HG02938 (cell line): Measurements from ENCODE around the gene SEMA3A.
A peak's percentile ranks its signal among the peaks of the same experiment; 100 is the strongest.

ENCODE experiments used
- ATAC-seq: cut with Tn5 transposase; IDR thresholded peaks from one replicate; pipeline ENCODE4 v1.9.1; 2021; ENCODE audit warnings: mild to moderate bottlenecking, moderate library complexity; ENCODE audit not compliant: unreplicated experiment

SEMA3A gene

DNA sequence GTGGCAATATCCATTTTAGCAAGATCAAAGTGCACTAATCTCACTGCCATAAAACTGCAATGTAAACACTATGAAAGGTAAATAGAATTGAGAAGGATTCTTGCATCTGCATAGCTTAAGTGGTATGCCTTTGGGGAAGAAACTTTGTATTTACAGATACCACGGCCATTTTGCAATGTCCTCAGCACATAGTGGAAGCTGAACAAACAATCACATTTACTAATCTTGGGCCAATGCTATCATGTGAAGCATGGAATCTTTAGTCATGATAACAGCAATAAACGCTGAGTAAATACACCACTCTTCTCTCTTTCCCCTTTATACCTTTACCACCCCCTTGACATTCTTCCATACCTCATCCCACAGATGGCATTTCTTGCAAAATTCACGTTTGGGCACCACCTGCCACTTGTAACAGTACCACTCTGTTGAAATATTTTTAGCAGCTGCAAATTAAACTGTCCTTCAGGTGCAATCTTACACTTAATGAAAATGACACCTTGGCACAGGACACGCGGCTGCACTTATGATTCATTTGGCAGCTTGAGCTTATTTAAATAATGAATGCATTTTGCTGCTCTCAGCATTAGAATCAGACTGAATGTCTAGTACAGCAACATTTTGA lies 171.8 kb downstream of the SEMA3A start:
- no peak for ATAC-seq

DNA sequence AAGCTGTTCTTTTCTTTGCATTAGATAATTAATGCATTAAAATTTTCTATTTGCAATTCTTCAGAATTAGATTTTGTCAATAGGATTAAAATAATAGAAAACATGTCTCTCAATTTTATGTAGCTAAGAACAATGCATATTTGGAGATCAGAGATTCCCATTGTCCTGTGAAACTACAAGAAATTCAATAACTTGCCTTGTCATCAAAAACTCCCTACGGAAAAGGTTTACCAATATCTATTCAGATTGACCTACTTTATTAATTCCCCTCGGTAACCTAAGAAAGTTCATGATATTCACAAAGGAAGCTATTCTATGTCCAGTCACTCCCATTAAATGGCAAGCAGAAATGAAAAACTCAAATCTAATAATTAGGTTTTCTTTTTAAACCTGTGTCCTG lies 172.6 kb downstream of the SEMA3A start:
- no peak for ATAC-seq

DNA sequence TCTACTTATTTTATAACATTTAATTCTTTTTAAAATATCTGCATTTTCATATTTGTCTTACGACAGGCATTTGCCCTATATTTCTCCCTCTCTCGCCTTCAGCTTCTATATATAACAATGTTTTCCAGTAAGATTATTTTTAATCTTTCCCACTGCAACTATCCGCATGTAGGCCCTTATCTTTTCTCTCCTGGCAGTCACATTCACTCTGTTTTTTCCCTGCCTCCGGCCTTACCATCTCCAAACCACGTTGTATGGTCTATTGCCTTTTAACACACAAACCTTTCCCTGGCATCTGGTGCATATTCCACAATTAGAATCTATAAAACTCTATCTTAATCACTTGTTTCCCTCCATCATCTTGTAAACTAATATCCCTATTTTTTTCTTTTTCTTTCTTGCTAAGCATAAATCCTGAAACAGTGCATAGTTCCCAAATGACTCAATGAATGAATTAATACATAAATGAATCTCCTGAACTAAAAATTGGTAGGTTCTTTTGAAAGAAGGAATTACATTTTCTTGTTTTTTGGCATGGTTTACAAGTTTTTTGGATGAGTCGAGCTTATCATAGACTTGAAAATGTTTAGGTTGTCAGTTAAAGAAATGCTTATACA lies 173.2 kb downstream of the SEMA3A start:
- ATAC-seq = no peak

DNA sequence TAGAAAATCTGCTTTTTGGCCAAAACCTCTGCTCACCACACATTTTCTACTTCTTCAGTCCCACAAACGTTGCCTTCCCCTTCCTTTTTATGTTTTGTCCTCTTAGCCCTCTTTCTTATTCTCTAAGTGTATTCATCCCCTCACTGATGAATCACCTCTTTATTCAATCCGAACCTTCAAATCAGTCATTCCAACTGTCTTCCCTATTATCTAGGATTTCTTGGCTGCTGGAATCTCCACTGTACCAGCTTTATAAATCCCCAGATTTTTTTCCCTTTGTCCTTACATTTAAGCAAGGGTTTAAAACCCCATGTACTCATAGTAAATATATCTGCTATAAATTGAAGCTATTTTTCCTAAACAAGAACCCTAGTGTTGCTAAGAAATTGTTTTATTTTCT lies 176.9 kb downstream of the SEMA3A start:
- ATAC-seq = no peak

DNA sequence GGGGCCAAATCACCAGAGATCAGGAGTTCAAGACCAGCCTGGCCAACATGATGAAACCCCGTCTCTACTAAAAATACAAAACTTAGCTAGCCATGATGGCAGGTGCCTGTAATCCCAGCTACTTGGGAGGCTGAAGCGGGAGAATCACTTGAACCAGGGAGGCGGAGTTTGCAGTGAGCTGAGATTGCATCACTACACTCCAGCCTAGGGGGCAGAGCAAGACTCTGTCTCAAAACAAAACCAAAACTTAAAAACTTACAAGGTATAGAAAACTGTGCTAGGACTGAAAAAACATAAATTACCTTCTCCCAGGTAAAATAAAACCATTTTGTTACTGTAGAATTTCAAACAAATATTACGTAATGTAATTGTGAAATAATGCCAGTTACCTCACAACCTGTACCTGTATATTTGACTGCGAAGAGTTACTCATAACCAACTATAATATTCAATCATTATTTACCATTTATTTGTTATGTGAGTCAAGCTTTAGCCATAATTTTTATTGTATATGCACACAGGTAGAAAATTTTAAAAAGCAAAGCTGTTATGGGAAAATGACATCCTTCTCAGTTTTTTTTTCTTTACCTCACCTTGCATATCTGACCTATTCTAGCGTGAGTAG lies 180.9 kb downstream of the SEMA3A start:
- ATAC-seq = no peak

DNA sequence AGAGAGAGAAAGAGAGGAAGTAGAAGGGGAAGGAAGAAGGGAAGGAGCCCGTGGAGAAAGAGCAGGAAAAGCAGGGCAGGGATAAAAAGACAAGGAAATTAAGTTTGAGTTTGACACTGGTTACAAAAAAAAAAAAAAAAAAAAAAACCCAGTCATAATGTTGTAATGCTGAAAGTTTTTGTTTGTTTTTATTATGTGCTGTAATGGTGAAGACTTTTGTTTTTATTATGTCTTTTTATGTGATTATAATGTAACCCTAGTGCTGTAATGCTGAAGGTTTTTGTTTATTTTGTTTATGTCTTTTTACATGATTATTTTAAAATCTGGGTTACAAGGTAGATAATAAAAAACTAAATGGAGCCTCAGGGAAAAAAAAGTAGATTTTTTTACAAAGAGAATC lies 184.8 kb downstream of the SEMA3A start:
- no peak for ATAC-seq

DNA sequence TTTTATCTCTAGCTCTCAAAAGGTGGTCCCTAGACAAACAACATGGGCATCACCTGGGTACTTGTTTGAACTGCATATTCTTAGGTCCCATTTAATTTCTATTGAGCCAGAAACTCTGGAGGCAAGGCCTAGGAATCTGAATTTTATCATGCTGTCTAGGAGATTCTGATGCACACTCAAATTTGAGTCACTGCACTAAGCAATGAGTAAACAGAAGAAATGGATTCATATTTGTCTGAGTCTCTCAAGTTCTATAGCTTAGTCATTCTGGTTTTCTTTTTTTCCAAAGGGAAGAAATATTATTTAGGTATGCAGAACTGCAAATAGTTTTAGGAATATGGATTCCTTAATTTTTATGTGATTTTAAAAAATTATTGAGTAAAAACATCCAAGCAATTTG lies 185.5 kb downstream of the SEMA3A start:
- ATAC-seq = no peak

DNA sequence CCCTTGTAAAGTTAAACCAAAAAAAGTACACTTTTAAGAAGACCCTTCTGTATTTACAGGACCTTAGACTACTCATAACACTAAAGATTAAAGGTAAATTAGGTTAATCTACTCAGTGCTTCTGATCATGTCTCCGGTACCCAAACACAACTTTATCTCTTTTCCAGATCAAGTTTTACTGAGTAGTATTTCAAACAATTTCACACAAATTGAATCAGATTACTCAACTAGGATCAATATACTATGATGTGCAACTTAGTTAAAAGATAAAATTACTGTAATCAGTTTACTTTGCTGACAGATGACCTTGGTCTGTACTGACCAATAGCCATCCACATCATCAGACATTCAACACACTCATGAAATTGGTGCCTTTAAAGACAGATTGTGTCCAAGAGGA lies 191.4 kb downstream of the SEMA3A start:
- no peak for ATAC-seq

DNA sequence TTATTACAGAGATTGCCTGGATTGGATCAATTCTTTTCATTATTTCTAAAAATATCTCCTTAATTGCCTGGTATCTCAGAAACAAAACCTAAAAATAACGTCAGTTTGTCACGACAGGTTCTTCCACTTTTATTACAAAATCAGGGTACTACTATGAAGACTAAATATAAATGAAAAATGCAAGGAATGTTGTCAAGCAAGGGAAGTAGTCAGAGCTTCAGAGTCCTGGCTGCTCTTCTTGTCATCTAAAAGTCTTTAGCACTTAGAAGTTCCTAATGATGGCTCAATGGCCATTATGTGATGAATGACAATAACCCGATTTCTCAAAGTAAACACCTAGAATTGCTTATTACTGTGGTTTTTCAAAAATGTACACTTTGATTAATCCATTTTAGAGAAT lies 192.2 kb downstream of the SEMA3A start:
- no peak for ATAC-seq

DNA sequence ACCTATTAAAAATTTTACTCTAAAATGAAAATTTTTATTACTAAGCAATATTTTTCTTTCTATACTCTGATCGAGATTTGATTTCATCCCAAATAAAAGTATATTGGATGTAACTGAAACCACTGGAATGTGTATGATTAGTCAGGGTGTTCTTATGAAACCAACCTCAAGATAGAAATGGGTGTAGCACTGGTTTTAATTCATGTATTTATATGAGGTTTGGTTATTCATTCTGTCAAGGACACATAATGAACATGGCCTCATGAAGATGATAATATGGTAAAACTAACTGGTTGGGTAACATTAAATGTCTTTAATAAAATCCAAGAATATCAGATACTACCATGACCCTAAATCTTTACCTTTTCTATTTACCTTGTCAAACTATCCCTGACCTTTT lies 197.7 kb downstream of the SEMA3A start:
- no peak for ATAC-seq

DNA sequence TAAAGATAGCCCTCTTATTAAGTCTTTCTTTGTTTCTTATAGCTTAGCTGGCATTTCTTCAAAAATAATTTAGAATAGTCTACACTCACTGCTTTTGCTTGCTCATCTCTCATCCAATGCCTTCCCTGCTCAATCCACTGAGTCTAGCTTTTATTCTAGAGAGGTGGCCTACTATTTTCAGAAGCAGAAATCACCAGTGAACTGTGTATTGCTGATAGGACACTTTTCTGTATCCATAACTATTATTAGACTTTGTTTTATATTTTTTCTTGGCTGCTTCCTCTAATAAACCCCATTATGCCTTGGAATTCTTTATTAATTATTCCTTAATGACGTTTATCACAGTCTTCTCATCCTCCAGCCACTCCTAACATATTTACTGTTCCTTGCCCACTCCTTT lies 206.8 kb downstream of the SEMA3A start:
- no peak for ATAC-seq

DNA sequence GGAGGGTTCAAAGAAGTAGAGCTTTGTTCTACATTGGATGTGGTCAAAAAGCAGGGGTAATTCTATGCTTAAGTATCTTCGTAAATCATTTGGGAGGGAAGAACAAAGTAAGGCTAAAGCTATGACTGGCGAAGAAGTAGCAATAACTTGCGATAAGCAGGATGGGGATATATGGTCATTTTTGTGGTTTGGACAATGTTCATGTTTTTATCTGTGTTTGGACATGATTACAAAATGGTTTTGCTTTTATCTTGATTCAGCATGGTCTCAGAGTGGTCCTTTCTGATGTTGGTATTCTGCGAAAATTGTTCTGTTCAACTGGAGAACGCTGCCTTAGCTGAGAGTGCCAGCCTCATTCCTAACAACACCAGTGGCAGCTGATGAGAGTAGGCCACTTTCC lies 208.8 kb downstream of the SEMA3A start:
- ATAC-seq = no peak

DNA sequence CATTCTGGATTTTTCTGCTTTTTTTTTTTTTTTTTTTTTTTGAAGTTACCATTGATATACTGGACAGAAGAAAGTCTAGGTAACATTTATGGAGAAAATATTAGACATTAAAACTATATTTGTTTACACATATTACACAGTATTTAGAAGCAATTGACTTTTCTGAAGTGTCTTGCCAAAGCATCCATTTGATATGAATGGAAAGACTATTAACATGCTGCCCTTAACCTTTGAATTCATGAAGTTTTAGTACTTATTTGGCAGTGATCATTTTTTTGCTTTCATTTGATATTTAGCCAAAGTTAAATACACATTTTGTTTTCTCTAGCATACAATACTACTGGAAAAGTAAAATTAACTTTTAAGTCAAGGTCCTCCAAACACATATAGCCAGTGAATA lies 210.0 kb downstream of the SEMA3A start:
- no peak for ATAC-seq

DNA sequence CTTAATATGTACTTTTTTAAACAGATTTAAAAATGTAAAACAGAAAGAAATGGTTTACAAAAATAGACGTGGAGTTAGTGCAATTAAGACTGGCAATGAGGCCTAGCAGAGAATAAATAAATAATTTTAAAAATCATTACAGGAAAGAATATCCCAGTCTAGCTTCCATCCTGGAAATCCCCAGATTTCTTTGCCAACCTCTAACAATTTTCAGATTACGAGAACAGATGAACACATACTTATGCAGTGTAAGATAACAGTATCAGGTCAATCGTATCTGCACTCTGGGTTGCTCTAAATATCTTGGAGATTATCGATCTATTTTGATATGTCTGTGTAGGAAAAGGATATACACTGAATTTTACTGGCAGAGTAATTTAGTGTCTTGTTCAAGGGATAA lies 210.5 kb downstream of the SEMA3A start:
- ATAC-seq = no peak

DNA sequence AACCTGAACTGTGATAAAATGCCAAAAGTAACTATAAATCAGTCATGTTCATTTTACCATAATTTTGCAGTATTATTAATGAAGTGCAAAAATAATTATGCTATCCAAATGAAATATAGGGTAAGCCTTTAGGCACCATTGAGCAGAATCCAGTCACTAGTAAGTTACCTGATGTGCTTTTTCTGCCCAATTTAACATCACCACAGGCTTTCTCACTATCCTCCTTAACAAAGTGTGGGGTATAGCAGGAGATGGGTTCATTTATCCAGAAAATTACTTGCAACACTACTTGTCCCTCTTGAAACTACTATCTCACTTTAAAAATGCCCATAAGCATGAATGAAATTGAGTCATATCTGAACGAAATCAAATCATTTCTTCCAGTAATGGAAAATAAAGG lies 211.0 kb downstream of the SEMA3A start:
- ATAC-seq = no peak

DNA sequence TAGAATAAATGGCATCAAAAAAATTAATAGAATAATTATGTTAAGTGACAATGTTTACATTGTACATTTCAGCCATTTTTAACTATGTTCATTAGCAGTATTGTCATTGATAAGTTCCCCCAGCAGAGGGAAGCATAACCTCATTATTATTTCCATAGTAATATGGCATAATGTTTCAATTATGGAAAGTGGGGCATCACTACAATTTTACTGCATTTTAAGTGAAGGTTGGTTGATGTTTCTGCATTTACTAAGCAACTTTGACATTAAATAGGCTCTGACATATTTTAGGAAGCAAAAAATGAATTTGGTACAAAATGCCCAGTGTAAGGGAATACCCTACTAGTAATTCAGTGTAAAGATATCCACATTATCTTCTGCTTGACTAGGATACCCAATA lies 218.3 kb downstream of the SEMA3A start:
- peak; percentile 87 for ATAC-seq

DNA sequence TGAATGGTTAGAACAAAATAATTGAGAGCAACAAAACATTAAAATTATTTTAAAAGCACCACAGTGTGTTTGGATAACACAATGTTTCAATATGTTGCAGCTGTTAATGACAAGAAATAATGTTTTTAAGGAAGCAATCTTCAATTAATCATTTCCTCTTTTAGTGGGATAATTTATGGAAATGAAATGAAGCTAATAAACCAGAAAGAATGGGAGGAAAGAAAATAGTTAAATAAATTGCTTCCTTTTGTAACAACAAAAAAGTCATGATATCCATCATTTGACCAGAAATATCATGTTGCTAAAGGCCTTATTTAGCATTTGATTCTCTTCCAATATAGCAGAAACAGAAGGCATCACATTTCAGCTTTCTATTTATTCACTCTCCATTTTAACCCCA lies 224.5 kb downstream of the SEMA3A start:
- ATAC-seq = no peak

DNA sequence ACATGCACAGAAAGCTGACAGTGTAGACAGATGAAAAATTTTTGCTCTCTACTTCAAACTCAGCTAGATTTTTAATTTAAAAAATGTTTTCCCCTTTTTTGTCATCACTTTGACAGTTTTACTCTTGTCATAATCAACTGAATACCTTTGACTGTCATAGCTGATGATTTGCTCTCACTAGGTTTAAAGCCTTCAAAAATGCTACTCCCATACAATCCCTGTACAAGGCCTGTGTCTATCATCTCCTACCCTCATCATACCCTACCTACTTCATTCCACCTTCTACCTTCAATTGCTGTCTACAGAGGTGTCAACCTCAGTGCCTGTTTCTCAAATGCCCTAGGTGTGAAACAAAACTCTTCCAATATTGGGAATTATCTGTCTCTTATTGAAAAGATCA lies 230.3 kb downstream of the SEMA3A start:
- no peak for ATAC-seq

DNA sequence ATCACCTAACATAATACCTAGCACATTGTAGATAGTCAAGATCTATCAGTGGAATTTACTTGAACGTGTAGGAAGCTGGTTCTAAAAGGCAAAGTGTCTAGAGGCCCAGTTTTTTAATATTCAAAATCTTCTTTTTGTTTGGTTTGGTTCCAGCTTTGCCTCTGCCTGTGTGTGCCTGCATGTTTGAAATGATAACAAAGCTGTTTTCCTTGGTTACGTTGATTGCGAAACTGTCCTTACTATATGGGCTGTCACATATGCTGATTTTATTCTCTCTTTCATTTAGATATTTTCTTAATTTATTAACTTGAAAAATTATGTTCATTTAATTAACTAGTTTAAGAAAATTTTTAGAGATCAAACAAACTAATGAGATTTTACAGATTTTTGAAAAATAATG lies 237.3 kb downstream of the SEMA3A start:
- no peak for ATAC-seq

DNA sequence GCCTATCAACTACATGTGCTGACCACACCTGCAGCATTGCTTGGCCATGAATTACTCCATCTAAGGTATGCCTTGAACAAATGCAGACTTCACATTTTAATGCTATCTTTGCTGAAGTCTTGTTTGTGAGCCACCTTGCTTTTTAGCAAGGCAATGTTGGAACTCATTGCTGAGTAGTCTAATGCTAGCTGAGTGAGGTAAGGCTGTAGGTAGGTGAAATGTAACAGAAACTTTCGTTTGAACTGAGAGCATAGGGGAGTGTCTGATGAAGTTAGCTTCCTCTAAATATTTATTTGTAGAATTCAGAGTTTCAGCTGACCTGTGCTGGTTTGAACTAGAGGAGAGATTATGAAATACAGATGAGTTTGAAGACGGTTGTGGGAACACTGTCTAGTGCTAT lies 238.5 kb downstream of the SEMA3A start:
- no peak for ATAC-seq

DNA sequence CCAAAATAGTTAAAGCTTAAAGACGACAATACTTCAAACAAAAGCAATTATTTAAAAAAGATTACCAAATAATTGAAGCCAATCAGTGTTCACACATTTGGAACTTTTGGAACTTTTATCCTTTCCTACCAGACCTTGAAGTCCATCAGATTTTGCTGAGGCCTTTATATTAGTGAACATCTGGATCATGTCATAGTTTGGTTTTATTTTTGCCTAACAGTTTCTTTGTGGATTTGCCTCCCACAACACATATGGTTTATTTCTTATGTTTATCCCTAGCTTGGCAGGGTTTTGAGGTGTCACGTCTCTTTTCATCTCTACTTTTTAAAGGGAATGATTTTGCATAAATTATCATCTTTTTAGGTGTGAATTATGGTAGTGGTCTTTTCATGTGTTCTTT lies 242.4 kb downstream of the SEMA3A start:
- ATAC-seq = no peak

DNA sequence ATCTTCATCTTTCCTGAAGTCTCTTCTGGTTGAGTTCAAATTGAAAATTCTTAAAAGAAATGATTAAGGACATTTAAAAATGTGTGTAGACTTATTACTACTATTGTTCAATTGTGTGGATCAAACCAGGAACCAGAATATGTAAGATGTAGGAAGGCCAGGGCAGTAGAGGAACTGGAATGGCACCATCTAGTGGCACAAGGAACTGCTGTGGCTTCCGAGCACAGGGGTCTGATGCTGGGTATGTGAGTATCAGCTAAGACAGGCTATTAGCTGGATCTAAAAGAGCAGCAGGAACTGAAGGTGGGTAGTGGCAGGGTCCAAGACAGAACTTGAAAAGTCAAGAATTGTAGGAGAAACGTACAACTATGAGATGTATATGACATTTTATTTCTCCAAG lies 247.3 kb downstream of the SEMA3A start:
- ATAC-seq = peak; percentile 83

DNA sequence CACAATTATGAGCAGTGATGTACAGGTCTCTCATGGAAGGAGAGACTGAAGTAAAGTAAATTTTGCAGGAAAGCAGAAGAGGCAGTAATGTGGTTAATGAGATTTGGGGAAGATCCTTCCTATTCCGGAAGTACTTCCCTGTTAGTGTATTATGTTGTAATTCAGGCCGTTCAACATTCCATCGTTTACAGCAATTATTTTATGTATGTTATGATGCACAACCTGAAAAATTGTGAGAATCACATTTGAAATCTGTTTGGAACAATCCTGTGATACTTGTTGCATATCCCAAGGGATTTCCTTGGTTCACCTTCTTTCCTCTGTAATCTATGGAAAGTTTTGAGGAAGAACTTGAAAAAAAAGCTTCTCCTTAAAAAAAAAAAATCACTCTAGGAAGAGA lies 247.8 kb downstream of the SEMA3A start:
- no peak for ATAC-seq
